Nephron (organoid): ENCODE results near the gene THOC2.
"Not testable (repeated sequence)": the region's sequence is repeated elsewhere in the genome, so short reads cannot be mapped to it uniquely, and the experiment has no call there.

Experiments
- H3K27ac Mint-ChIP-seq, 3 experiments: 2 replicates each; pipeline ENCODE4 v1.8.0; 2020; ENCODE audit warnings: mixed read lengths in 3 of 3, mild to moderate bottlenecking in 2 of 3, moderate library complexity in 1 of 3
- H3K27me3 Mint-ChIP-seq: 2 replicates; pipeline ENCODE4 v1.8.0; 2021; ENCODE audit warnings: low read depth, mild to moderate bottlenecking, moderate library complexity, mixed read lengths
- H3K36me3 Mint-ChIP-seq: 2 replicates; pipeline ENCODE4 v1.8.0; 2020; ENCODE audit warnings: low read depth, mixed read lengths
- H3K4me1 Mint-ChIP-seq: 2 replicates; pipeline ENCODE4 v1.8.0; 2020; ENCODE audit warnings: mixed read lengths
- H3K4me3 Mint-ChIP-seq, 3 experiments: 2 replicates each; pipeline ENCODE4 v1.8.0; 2020; ENCODE audit warnings: mild to moderate bottlenecking in 3 of 3, mixed read lengths in 3 of 3, moderate library complexity in 2 of 3
- H3K9me3 Mint-ChIP-seq: 2 replicates; pipeline ENCODE4 v1.8.0; 2020; ENCODE audit warnings: mixed read lengths
- TF ChIP-seq, protein P1 (sequence below), 3 experiments: fragments of 200-600 bp; sonication (generic); IDR thresholded peaks; one replicate each; pipeline ENCODE4 v1.5.0; 2021; ENCODE audit warnings: antibody characterized with exemption in 3 of 3; ENCODE audit not compliant: unreplicated experiment in 3 of 3

THOC2 gene

DNA sequence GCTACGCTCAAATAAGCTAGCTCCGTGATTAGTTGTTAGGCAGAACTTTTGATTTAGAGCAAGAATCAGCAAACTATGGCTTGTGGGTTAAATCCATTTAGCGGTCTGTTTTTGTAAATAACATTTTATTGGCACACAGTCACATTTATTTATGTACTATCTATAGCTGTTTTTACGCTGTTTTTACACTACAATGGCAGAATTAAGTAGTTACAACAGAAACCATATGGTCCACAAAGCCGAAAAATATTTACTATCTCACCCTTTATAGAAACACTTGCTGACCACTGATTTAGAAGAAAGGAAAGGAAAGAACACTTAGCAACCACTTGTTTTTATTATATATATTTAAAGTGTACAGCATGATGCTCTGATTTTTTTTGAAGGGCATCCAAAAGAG is 41.1 kb downstream of the THOC2 start:
- peaks cover 17% of the 10 kb centered on the region for H3K36me3 Mint-ChIP-seq
- H3K9me3 Mint-ChIP-seq, result no peaks in the 10 kb centered on the region
- no peaks in the 10 kb centered on the region for H3K4me1 Mint-ChIP-seq
- no peak overlapping the region for H3K27ac Mint-ChIP-seq
- H3K27me3 Mint-ChIP-seq, result no peaks in the 10 kb centered on the region
- TF ChIP-seq, protein P1, sequence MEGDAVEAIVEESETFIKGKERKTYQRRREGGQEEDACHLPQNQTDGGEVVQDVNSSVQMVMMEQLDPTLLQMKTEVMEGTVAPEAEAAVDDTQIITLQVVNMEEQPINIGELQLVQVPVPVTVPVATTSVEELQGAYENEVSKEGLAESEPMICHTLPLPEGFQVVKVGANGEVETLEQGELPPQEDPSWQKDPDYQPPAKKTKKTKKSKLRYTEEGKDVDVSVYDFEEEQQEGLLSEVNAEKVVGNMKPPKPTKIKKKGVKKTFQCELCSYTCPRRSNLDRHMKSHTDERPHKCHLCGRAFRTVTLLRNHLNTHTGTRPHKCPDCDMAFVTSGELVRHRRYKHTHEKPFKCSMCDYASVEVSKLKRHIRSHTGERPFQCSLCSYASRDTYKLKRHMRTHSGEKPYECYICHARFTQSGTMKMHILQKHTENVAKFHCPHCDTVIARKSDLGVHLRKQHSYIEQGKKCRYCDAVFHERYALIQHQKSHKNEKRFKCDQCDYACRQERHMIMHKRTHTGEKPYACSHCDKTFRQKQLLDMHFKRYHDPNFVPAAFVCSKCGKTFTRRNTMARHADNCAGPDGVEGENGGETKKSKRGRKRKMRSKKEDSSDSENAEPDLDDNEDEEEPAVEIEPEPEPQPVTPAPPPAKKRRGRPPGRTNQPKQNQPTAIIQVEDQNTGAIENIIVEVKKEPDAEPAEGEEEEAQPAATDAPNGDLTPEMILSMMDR (IDR thresholded peaks at IDR 0.05; ENCODE audit: unreplicated experiment in 3 of 3), result no peak
- H3K4me3 Mint-ChIP-seq, result no peak overlapping the region

DNA sequence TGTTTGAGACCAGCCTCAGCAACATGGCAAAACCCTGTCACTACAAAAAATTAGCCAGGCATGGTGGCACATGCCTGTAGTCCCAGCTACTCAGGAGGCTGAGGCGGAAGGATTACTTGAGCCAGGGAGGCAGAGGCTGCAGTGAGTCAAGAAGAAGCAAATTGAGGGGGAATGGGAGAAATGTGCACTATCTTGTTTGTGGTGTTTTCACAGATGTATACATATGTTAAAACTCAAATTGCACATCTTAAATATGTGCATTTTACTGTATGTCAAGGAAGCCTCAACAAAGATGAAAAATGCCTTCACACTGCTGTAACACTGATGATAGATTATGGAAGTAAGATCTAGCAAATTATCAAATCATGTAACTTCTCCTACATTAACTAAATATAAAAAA is 44.3 kb downstream of the THOC2 start:
- TF ChIP-seq, protein P1 (IDR thresholded peaks at IDR 0.05; ENCODE audit: unreplicated experiment in 3 of 3), result no peak
- Mint-ChIP-seq H3K4me3 (no peak overlapping the region), H3K4me1 (no peaks in the 10 kb centered on the region), H3K27me3 (no peaks in the 10 kb centered on the region), H3K36me3 (peaks cover 26% of the 10 kb centered on the region), H3K27ac (no peak overlapping the region), H3K9me3 (no peaks in the 10 kb centered on the region)

DNA sequence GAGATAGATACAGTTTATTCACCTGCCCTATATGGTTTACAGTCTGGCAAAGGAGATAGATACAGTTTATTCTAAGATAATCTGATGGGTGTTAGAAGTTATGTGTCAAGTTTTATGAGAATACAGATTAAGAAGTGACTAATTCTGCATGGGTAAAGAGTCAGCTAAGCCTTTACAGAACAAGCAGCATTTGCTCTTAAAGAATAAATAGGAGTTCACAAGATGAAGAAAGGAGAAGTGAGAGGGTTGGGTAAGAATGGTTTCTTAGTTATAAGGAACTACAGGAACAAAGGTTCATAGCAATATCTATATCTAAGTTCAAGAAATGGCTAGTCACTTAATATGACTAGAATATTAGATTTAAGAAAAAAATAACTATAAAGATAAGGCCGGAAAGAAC is 47.6 kb downstream of the THOC2 start:
- Mint-ChIP-seq H3K27me3 (no peaks in the 10 kb centered on the region), H3K4me1 (no peaks in the 10 kb centered on the region), H3K27ac (no peak overlapping the region), H3K36me3 (peaks cover 43% of the 10 kb centered on the region), H3K4me3 (no peak overlapping the region), H3K9me3 (peaks cover 8% of the 10 kb centered on the region)
- TF ChIP-seq, protein P1 (IDR thresholded peaks at IDR 0.05; ENCODE audit: unreplicated experiment in 3 of 3), result no peak

DNA sequence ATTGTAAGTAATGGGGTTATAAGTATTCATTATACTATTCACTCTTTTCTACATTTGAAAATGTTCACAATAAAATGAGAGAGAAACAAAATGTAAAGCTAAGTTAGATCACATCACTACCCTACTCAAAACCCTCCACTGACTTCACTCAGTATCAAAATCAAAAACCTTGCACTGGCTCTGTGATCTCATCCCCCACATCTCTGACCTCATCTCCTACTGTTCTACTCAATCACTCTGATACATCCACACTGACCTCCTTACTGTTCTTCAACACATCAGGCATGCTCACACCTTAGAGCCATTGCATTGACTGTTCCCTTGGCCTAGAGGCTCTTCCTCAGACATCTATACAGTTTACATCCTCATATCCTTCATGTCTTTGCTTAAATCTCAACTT is 50.7 kb downstream of the THOC2 start:
- Mint-ChIP-seq H3K9me3 (peaks cover 17% of the 10 kb centered on the region), H3K36me3 (peaks cover 51% of the 10 kb centered on the region), H3K27me3 (no peaks in the 10 kb centered on the region), H3K4me3 (no peak overlapping the region), H3K4me1 (no peaks in the 10 kb centered on the region), H3K27ac (no peak overlapping the region)
- TF ChIP-seq, protein P1 (IDR thresholded peaks at IDR 0.05; ENCODE audit: unreplicated experiment in 3 of 3), result no peak

DNA sequence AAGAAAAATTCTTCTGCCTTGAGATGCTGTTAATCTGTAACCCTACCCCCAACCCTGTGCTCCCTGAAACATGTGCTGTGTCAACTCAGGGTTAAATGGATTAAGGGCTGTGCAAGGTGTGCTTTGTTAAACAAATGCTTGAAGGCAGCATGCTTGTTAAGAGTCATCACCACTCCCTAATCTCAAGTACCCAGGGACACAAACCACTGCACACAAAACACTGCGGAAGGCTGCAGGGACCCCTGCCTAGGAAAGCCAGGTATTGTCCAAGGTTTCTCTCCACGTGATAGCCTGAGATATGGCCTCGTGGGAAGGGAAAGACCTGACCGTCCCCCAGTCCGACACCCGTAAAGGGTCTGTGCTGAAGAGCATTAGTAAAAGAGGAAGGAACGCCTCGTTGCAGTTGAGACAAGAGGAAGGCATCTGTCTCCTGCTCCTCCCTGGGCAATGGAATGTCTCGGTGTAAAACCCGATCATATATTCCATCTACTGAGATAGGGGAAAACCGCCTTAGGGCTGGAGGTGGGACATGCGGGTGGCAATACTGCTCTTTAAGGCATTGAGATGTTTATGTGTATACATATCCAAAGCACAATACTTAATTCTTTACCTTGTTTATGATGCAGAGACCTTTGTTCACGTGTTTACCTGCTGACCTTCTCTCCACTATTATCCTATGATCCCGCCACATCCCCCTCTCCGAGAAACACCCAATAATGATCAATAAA is 53.0 kb downstream of the THOC2 start:
- H3K36me3 Mint-ChIP-seq, result peaks cover 52% of the 10 kb centered on the region
- H3K4me1 Mint-ChIP-seq, H3K4me3 Mint-ChIP-seq, H3K27ac Mint-ChIP-seq, H3K27me3 Mint-ChIP-seq: not testable (repeated sequence)
- peaks cover 21% of the 10 kb centered on the region for H3K9me3 Mint-ChIP-seq

DNA sequence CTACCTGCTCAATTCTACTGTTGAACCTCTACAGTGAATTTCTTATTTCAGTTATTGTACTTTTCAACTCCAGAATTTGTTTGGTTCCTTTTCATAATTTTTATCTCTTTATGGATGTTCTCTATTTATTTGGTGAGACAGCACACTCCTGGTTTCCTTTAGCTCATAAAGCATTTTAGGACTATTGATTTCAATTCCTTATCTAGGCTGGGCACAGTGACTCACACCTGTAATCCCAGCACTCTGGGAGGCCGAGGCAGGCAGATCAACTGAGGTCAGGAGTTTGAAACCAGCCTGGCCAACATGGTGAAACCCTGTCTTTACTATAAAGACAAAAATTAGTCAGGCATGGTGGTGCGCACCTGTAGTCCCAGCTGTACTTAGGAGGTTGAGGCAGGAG is 57.7 kb downstream of the THOC2 start:
- TF ChIP-seq, protein P1 (IDR thresholded peaks at IDR 0.05; ENCODE audit: unreplicated experiment in 3 of 3), result no peak
- Mint-ChIP-seq H3K27me3 (no peaks in the 10 kb centered on the region), H3K4me1 (no peaks in the 10 kb centered on the region), H3K4me3 (no peak overlapping the region), H3K36me3 (peaks cover 47% of the 10 kb centered on the region), H3K9me3 (peaks cover 14% of the 10 kb centered on the region), H3K27ac (no peak overlapping the region)
